ENCODE data around the gene CELA3B. TPM values are rescaled to one million over a fixed set of nuclear protein-coding genes. Genes with fewer than 3 reads are reported as not detected.
A peak's percentile ranks its signal among the peaks of the same experiment; 100 is the strongest.

The CELA3B gene
- total and polyA plus RNA-seq, 2 of the 13 experiments (the other 11 are each of a cell fraction or from before 2014, with no cell fraction given): 0.34 TPM; not detected in 1

DNA sequence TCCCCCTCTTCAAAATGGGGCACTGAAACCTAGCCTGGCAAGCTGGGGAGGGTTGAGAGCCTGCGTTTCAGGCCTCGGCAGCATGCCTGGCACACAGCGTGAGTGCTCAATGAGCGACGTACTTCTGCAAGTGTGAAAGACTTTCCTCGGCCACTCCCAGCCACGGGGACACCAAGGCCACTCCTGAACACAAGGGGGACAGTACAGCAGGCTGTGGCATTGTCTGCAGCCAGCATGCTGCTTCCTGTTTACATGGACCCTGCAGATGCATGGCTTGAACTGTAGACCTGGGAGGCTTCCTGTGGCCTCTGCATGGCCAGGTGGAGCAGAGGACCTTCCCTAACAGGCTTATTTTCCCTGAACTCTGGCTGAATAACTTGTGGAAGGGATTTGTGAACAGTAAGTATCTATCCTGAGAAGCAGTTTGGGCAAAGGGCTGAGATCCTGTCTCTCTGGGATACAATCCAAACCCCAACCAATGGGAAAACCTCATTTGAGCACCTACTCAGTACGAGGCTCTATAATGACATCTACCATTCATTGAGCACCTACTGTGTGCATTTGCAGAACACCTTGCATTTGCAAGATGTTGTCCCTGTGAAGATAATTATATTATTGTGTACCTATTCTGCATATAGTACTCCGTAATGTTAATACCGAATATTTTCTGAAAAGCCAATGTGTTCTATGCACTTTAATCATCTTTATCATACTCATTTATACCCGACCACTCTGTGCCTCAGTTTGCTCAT is 29.8 kb upstream of the CELA3B start (continued):
- TF ChIP-seq KLF9 (CRISPR knock-in tag; IDR thresholded peaks at IDR 0.05; ENCODE audit: low read depth) (0 out of 2 replicates have a peak, but pooled peaks have one; percentile 31), ISX (CRISPR knock-in tag; conservative IDR thresholded peaks at IDR 0.05) (no peak), ZBTB21 (CRISPR knock-in tag; IDR thresholded peaks at IDR 0.05) (no peak), HNF4A (CRISPR knock-in tag; IDR thresholded peaks at IDR 0.05) (peak; percentile 77), ZNF652 (CRISPR knock-in tag; IDR thresholded peaks at IDR 0.05; ENCODE audit: borderline replicate concordance, low read depth) (peak; percentile 31; the same call in 1 of the 2 replicates), CREB1 (IDR thresholded peaks at IDR 0.05) (no peak), CREB1 (CRISPR knock-in tag; IDR thresholded peaks at IDR 0.05) (0 out of 2 replicates have a peak, but pooled peaks have one; percentile 40), NFE2L1 (CRISPR knock-in tag; IDR thresholded peaks at IDR 0.05; ENCODE audit: borderline replicate concordance) (no peak), FOXC1 (CRISPR knock-in tag; IDR thresholded peaks at IDR 0.05; ENCODE audit: borderline replicate concordance) (peak; percentile 41; the same call in 1 of the 2 replicates), ZBTB42 (CRISPR knock-in tag; IDR thresholded peaks at IDR 0.05) (no peak), KDM3A (CRISPR knock-in tag; IDR thresholded peaks at IDR 0.05; ENCODE audit: low read depth) (0 out of 2 replicates have a peak, but pooled peaks have one; percentile 43), ZNF83 (CRISPR knock-in tag; IDR thresholded peaks at IDR 0.05; ENCODE audit: borderline replicate concordance) (no peak), HNRNPLL (IDR thresholded peaks at IDR 0.05; ENCODE audit: low read depth, low read length, poor library complexity, severe bottlenecking) (no peak), ZNF446 (CRISPR knock-in tag; IDR thresholded peaks at IDR 0.05) (no peak), CHD4 (IDR thresholded peaks at IDR 0.05; ENCODE audit: borderline replicate concordance, low read length) (no peak), ERF (CRISPR knock-in tag; IDR thresholded peaks at IDR 0.05) (peak; percentile 93), ZNF562 (CRISPR knock-in tag; IDR thresholded peaks at IDR 0.05; ENCODE audit: borderline replicate concordance) (no peak), TBL1XR1 (IDR thresholded peaks at IDR 0.05; ENCODE audit: borderline replicate concordance, low read length, partially characterized antibody) (no peak), SKI (IDR thresholded peaks at IDR 0.05; ENCODE audit: partially characterized antibody) (no peak), ZNF264 (CRISPR knock-in tag; IDR thresholded peaks at IDR 0.05) (peak; percentile 79; the same call in 1 of the 2 replicates), ZSCAN25 (CRISPR knock-in tag; IDR thresholded peaks at IDR 0.05) (0 out of 2 replicates have a peak, but pooled peaks have one; percentile 20), SALL1 (CRISPR knock-in tag; IDR thresholded peaks at IDR 0.05) (peak; percentile 96), FOXJ3 (CRISPR knock-in tag; IDR thresholded peaks at IDR 0.05; ENCODE audit: borderline replicate concordance) (0 out of 2 replicates have a peak, but pooled peaks have one; percentile 36), MXD4 (CRISPR knock-in tag; IDR thresholded peaks at IDR 0.05) (peak; percentile 80)
- TF ChIP-seq, protein P1, sequence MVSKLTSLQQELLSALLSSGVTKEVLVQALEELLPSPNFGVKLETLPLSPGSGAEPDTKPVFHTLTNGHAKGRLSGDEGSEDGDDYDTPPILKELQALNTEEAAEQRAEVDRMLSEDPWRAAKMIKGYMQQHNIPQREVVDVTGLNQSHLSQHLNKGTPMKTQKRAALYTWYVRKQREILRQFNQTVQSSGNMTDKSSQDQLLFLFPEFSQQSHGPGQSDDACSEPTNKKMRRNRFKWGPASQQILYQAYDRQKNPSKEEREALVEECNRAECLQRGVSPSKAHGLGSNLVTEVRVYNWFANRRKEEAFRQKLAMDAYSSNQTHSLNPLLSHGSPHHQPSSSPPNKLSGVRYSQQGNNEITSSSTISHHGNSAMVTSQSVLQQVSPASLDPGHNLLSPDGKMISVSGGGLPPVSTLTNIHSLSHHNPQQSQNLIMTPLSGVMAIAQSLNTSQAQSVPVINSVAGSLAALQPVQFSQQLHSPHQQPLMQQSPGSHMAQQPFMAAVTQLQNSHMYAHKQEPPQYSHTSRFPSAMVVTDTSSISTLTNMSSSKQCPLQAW (CRISPR knock-in tag; IDR thresholded peaks at IDR 0.05): peak; percentile 93
- TF ChIP-seq, protein P2, sequence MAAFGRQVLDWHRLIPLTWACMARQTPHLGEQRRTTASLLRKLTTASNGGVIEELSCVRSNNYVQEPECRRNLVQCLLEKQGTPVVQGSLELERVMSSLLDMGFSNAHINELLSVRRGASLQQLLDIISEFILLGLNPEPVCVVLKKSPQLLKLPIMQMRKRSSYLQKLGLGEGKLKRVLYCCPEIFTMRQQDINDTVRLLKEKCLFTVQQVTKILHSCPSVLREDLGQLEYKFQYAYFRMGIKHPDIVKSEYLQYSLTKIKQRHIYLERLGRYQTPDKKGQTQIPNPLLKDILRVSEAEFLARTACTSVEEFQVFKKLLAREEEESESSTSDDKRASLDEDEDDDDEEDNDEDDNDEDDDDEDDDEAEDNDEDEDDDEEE (CRISPR knock-in tag; IDR thresholded peaks at IDR 0.05): no peak
- TF ChIP-seq, protein P3, sequence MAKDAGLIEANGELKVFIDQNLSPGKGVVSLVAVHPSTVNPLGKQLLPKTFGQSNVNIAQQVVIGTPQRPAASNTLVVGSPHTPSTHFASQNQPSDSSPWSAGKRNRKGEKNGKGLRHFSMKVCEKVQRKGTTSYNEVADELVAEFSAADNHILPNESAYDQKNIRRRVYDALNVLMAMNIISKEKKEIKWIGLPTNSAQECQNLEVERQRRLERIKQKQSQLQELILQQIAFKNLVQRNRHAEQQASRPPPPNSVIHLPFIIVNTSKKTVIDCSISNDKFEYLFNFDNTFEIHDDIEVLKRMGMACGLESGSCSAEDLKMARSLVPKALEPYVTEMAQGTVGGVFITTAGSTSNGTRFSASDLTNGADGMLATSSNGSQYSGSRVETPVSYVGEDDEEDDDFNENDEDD (CRISPR knock-in tag; IDR thresholded peaks at IDR 0.05; ENCODE audit: borderline replicate concordance): peak; percentile 75; the same call in 1 of the 2 replicates
- TF ChIP-seq, protein P4, sequence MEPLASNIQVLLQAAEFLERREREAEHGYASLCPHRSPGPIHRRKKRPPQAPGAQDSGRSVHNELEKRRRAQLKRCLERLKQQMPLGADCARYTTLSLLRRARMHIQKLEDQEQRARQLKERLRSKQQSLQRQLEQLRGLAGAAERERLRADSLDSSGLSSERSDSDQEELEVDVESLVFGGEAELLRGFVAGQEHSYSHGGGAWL (CRISPR knock-in tag; IDR thresholded peaks at IDR 0.05): no peak

Data from HepG2 (cell line).